HEK293 (cell line): ENCODE measurements around the gene KIFAP3.

Source experiments
- CTCF ChIA-PET: fragments of 350-600 bp; formaldehyde crosslinking; extraction: SDS; loops from one replicate; lab custom pipeline; 2021; ENCODE audit warnings: antibody characterized with exemption; lab: Yijun Ruan, JAX
- POLR2A ChIA-PET: fragments of 300-600 bp; formaldehyde crosslinking; extraction: SDS; loops from one replicate; lab custom pipeline; 2020; ENCODE audit warnings: antibody characterized with exemption, inconsistent platforms; lab: Yijun Ruan, JAX
- H3K27ac ChIP-seq: fragments of 200-500 bp; sonication (Bioruptor generic); 2 replicates; pipeline ENCODE4 v1.5.1; 2014; ENCODE audit warnings: low read depth, low read length, control low read depth, inconsistent platforms; ENCODE audit errors: extremely low read depth
- H3K36me3 ChIP-seq, 2 experiments: fragments of 200-500 bp in 1 of 2; sonication (Bioruptor generic) in 1 of 2; 1 replicate in 1 of 2; 2 replicates in 1 of 2; pipeline ENCODE4 v1.5.1; 2014 to 2017; ENCODE audit warnings: inconsistent platforms in 2 of 2, low read length in 2 of 2; ENCODE audit not compliant: control insufficient read depth in 2 of 2, insufficient read depth in 1 of 2
- H3K4me1 ChIP-seq: fragments of 200-500 bp; sonication (Bioruptor generic); 2 replicates; pipeline ENCODE4 v1.5.1; 2014; ENCODE audit warnings: mild to moderate bottlenecking, low read length, inconsistent platforms; ENCODE audit not compliant: control insufficient read depth, insufficient read depth
- H3K4me3 ChIP-seq: 2 replicates; pipeline ENCODE4 v1.5.1; 2011; ENCODE audit warnings: low read depth, mild to moderate bottlenecking, control low read depth, low read length, moderate library complexity
- H3K9me3 ChIP-seq: fragments of 200-500 bp; sonication (Bioruptor generic); 2 replicates; pipeline ENCODE4 v1.5.1; 2014; ENCODE audit warnings: low read depth, low read length, inconsistent platforms; ENCODE audit not compliant: control insufficient read depth, insufficient read depth
- BCL11B ChIP-seq: fragments of 450-650 bp; formaldehyde crosslinking; IDR thresholded peaks from 2 replicates; pipeline ENCODE4 v1.5.1; 2016; ENCODE audit warnings: low read depth, missing biosample characterization, missing genetic modification characterization
- ELK4 ChIP-seq: IDR thresholded peaks from 2 replicates; pipeline ENCODE4 v1.6.1; 2011; ENCODE audit warnings: mild to moderate bottlenecking, low read depth, low read length, borderline replicate concordance
- HOXD13 ChIP-seq: sonication (generic); formaldehyde crosslinking; IDR thresholded peaks from 2 replicates; pipeline ENCODE4 v1.8.0; 2022; ENCODE audit warnings: missing genetic modification reagents, borderline replicate concordance
- KLF8 ChIP-seq: fragments of 450-650 bp; formaldehyde crosslinking; IDR thresholded peaks from 2 replicates; pipeline ENCODE4 v1.5.1; 2016; ENCODE audit warnings: missing biosample characterization, missing genetic modification characterization
- MYNN ChIP-seq: fragments of 450-650 bp; formaldehyde crosslinking; IDR thresholded peaks from 2 replicates; pipeline ENCODE4 v1.5.1; 2016; ENCODE audit warnings: missing biosample characterization, missing genetic modification characterization, borderline replicate concordance
- PRDM6 ChIP-seq: fragments of 450-650 bp; formaldehyde crosslinking; IDR thresholded peaks from 2 replicates; pipeline ENCODE4 v1.5.1; 2017; ENCODE audit warnings: missing biosample characterization, missing genetic modification characterization
- SP7 ChIP-seq: fragments of 450-650 bp; formaldehyde crosslinking; IDR thresholded peaks from 2 replicates; pipeline ENCODE4 v1.5.1; 2016; ENCODE audit warnings: missing biosample characterization, missing genetic modification characterization
- TCF7L2 ChIP-seq: IDR thresholded peaks from 2 replicates; pipeline ENCODE4 v1.6.1; 2011; ENCODE audit warnings: low read depth, mild to moderate bottlenecking, inconsistent platforms, low read length, moderate library complexity, borderline replicate concordance
- TRIM28 ChIP-seq: IDR thresholded peaks from 2 replicates; pipeline ENCODE4 v1.6.1; 2011; ENCODE audit warnings: low read length, control low read depth, borderline replicate concordance
- ZBTB1 ChIP-seq: fragments of 450-650 bp; formaldehyde crosslinking; IDR thresholded peaks from 2 replicates; pipeline ENCODE4 v1.5.1; 2016; ENCODE audit warnings: missing biosample characterization, missing genetic modification characterization
- ZBTB21 ChIP-seq: fragments of 450-650 bp; formaldehyde crosslinking; IDR thresholded peaks from 2 replicates; pipeline ENCODE4 v1.5.1; 2017; ENCODE audit warnings: missing biosample characterization, missing genetic modification characterization
- ZEB2 ChIP-seq: fragments of 450-650 bp; formaldehyde crosslinking; IDR thresholded peaks from 2 replicates; pipeline ENCODE4 v1.5.1; 2016; ENCODE audit warnings: missing biosample characterization, missing genetic modification characterization
- ZFP69B ChIP-seq: fragments of 450-650 bp; formaldehyde crosslinking; IDR thresholded peaks from 2 replicates; pipeline ENCODE4 v1.5.1; 2016; ENCODE audit warnings: missing biosample characterization, missing genetic modification characterization
- ZIC2 ChIP-seq: fragments of 450-650 bp; formaldehyde crosslinking; IDR thresholded peaks from 2 replicates; pipeline ENCODE4 v1.5.1; 2016; ENCODE audit warnings: missing biosample characterization, missing genetic modification characterization
- ZNF24 ChIP-seq: fragments of 450-650 bp; formaldehyde crosslinking; IDR thresholded peaks from 2 replicates; pipeline ENCODE4 v1.5.1; 2016; ENCODE audit warnings: missing biosample characterization, missing genetic modification characterization
- ZNF280D ChIP-seq: fragments of 450-650 bp; formaldehyde crosslinking; IDR thresholded peaks from 2 replicates; pipeline ENCODE4 v1.5.1; 2016; ENCODE audit warnings: missing biosample characterization, missing genetic modification characterization
- ZNF335 ChIP-seq: fragments of 450-650 bp; formaldehyde crosslinking; conservative IDR thresholded peaks from 2 replicates; pipeline ENCODE4 v1.5.1; 2016; ENCODE audit warnings: missing biosample characterization, missing genetic modification characterization
- ZNF449 ChIP-seq: fragments of 450-650 bp; formaldehyde crosslinking; IDR thresholded peaks from 2 replicates; pipeline ENCODE4 v1.5.1; 2017; ENCODE audit warnings: missing biosample characterization, mild to moderate bottlenecking, missing genetic modification characterization, moderate library complexity
- ZNF48 ChIP-seq: fragments of 450-650 bp; formaldehyde crosslinking; IDR thresholded peaks from 2 replicates; pipeline ENCODE4 v1.5.1; 2016; ENCODE audit warnings: missing biosample characterization, missing genetic modification characterization
- ZNF521 ChIP-seq: fragments of 450-650 bp; formaldehyde crosslinking; IDR thresholded peaks from 2 replicates; pipeline ENCODE4 v1.5.1; 2017; ENCODE audit warnings: missing biosample characterization, mild to moderate bottlenecking, missing genetic modification characterization
- ZNF558 ChIP-seq: fragments of 450-650 bp; formaldehyde crosslinking; IDR thresholded peaks from 2 replicates; pipeline ENCODE4 v1.5.1; 2016; ENCODE audit warnings: missing biosample characterization, missing genetic modification characterization
- ZNF560 ChIP-seq: fragments of 450-650 bp; formaldehyde crosslinking; IDR thresholded peaks from 2 replicates; pipeline ENCODE4 v1.5.1; 2017; ENCODE audit warnings: missing biosample characterization, missing genetic modification characterization, borderline replicate concordance
- ZNF610 ChIP-seq: fragments of 450-650 bp; formaldehyde crosslinking; IDR thresholded peaks from 2 replicates; pipeline ENCODE4 v1.5.1; 2016; ENCODE audit warnings: missing biosample characterization, missing genetic modification characterization, borderline replicate concordance
- ZNF629 ChIP-seq: fragments of 450-650 bp; formaldehyde crosslinking; IDR thresholded peaks from 2 replicates; pipeline ENCODE4 v1.5.1; 2017; ENCODE audit warnings: missing biosample characterization, missing genetic modification characterization
- ZNF776 ChIP-seq: fragments of 450-650 bp; formaldehyde crosslinking; IDR thresholded peaks from 2 replicates; pipeline ENCODE4 v1.5.0; 2017; ENCODE audit warnings: missing biosample characterization, missing genetic modification characterization, borderline replicate concordance
- ZXDB ChIP-seq: fragments of 450-650 bp; formaldehyde crosslinking; IDR thresholded peaks from 2 replicates; pipeline ENCODE4 v1.5.1; 2016; ENCODE audit warnings: missing biosample characterization, missing genetic modification characterization
- TF ChIP-seq, protein P1 (sequence below): fragments of 450-650 bp; IDR thresholded peaks from 2 replicates; pipeline ENCODE4 v1.5.1; 2018; ENCODE audit warnings: missing biosample characterization, missing genetic modification characterization

Gene KIFAP3

DNA sequence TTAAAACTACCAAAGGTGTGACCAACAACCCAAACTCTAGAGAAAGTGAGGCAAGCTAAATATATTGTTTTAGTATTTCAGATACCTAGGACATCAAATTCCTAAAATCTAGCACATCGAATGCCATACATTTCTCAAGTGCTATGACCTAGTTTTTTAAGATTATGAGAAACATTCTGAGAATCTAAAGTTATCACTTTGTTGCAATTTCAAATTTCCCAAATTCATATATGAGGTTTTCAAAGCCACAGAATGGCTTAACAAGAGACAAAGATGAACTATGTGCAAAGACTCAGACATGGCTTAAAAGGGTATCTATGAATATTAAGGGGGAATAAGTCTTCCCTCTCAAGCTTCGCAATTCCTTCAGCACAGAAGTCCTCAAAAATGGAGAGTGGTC lies 187.6 kb downstream of the KIFAP3 start:
- CTCF ChIA-PET, result interaction anchor here (0.6 to 1.2 kb wide), 2 partner anchors 285 to 1340 kb away, joined by 3 read pairs; no protein-coding TSS in a partner anchor
- Histone ChIP-seq H3K9me3 (no peaks in the 10 kb centered on the region), H3K36me3 (peaks cover 5 to 40% of the 10 kb centered on the region in 2 experiments; a peak in 2 of 3 replicates), H3K4me1 (peaks cover 23% of the 10 kb centered on the region)
- POLR2A ChIA-PET, result no interaction called here
- TF ChIP-seq ZNF280D (tag by site-specific recombination) (no peak), ZNF48 (tag by site-specific recombination) (no peak), MYNN (no peak), ZEB2 (tag by site-specific recombination) (no peak), SP7 (tag by site-specific recombination) (no peak), ZNF521 (tag by site-specific recombination) (no peak), HOXD13 (no peak)
- TF ChIP-seq, all 188 proteins: peak for 0
- no peak overlapping the region for H3K27ac ChIP-seq
- H3K4me3 ChIP-seq, result no peak overlapping the region

GRCh38 chr1:169886422-169886821 lies 188.1 kb downstream of the KIFAP3 start:
- no peak overlapping the region for H3K27ac ChIP-seq
- H3K9me3 ChIP-seq, result no peaks in the 10 kb centered on the region
- peaks cover 20% of the 10 kb centered on the region; the same call in 1 of the 2 replicates for H3K4me1 ChIP-seq
- ChIA-PET POLR2A (interaction anchor here (0.6 kb wide), 1 partner anchor 15 kb away, joined by 3 read pairs; no protein-coding TSS in a partner anchor), CTCF (interaction anchor here (0.6 to 1.2 kb wide), 4 partner anchors 12 to 1341 kb away, joined by 3 to 4 read pairs (median 3); no protein-coding TSS in a partner anchor)
- peaks cover 5 to 44% of the 10 kb centered on the region in 2 experiments; a peak in 2 of 3 replicates for H3K36me3 ChIP-seq
- H3K4me3 ChIP-seq, result no peak overlapping the region
- 0 out of 2 replicates have a peak, but pooled peaks have one; percentile 56 for TF ChIP-seq ZNF24 (tag by site-specific recombination)
- no peak for TF ChIP-seq ZFP69B (tag by site-specific recombination)
- no peak for TF ChIP-seq ZNF776 (tag by site-specific recombination)
- no peak for TF ChIP-seq ZNF335
- peak; percentile 57 for TF ChIP-seq ZXDB (tag by site-specific recombination)
- TF ChIP-seq ZBTB21, result no peak
- TF ChIP-seq ZNF449 (tag by site-specific recombination), result 0 out of 2 replicates have a peak, but pooled peaks have one; percentile 19
- TF ChIP-seq, protein P1, sequence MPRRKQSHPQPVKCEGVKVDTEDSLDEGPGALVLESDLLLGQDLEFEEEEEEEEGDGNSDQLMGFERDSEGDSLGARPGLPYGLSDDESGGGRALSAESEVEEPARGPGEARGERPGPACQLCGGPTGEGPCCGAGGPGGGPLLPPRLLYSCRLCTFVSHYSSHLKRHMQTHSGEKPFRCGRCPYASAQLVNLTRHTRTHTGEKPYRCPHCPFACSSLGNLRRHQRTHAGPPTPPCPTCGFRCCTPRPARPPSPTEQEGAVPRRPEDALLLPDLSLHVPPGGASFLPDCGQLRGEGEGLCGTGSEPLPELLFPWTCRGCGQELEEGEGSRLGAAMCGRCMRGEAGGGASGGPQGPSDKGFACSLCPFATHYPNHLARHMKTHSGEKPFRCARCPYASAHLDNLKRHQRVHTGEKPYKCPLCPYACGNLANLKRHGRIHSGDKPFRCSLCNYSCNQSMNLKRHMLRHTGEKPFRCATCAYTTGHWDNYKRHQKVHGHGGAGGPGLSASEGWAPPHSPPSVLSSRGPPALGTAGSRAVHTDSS (tag by site-specific recombination), result no peak
- TF ChIP-seq BCL11B, result 0 out of 2 replicates have a peak, but pooled peaks have one; percentile 47
- no peak for TF ChIP-seq ZNF560 (tag by site-specific recombination)
- TF ChIP-seq PRDM6 (tag by site-specific recombination), result peak; percentile 93
- no peak for TF ChIP-seq TRIM28
- TF ChIP-seq ZIC2 (tag by site-specific recombination), result no peak
- TF ChIP-seq TCF7L2, result no peak
- TF ChIP-seq ZNF629 (tag by site-specific recombination), result peak; percentile 60
- no peak for TF ChIP-seq ZNF610 (tag by site-specific recombination)
- peak; percentile 82 for TF ChIP-seq SP7 (tag by site-specific recombination)
- 0 out of 2 replicates have a peak, but pooled peaks have one; percentile 38 for TF ChIP-seq ZBTB1 (tag by site-specific recombination)
- TF ChIP-seq ZNF558 (tag by site-specific recombination), result 0 out of 2 replicates have a peak, but pooled peaks have one; percentile 41
- TF ChIP-seq MYNN, result no peak
- peak; percentile 63; the same call in 1 of the 2 replicates for TF ChIP-seq KLF8 (tag by site-specific recombination)
- TF ChIP-seq ELK4, result no peak
